DND-41 (cell line): ENCODE data around the gene KCNA10.

Experiments
- ATAC-seq: fragments of 200-7000 bp; cut with Tn5 transposase; 3 replicates; pipeline ENCODE4 v1.9.1; 2021; ENCODE audit warnings: low read depth; ENCODE audit not compliant: insufficient read depth
- DNase-seq: peaks from one replicate; pipeline ENCODE4 v3.0.0-alpha.2; 2020
- H2AFZ ChIP-seq: 2 replicates; pipeline ENCODE4 v1.6.0; 2012; ENCODE audit warnings: low read depth, low read length
- H3K27ac ChIP-seq: 2 replicates; pipeline ENCODE4 v1.5.1; 2012; ENCODE audit warnings: low read length, inconsistent platforms
- H3K27me3 ChIP-seq: fragments of 200-600 bp; sonication (generic); 2 replicates; pipeline ENCODE4 v1.6.0; 2012; ENCODE audit warnings: low read length, mild to moderate bottlenecking, inconsistent platforms; ENCODE audit not compliant: insufficient read depth, poor library complexity
- H3K36me3 ChIP-seq: 2 replicates; pipeline ENCODE4 v1.5.1; 2012; ENCODE audit warnings: low read length, inconsistent platforms; ENCODE audit not compliant: insufficient read depth
- H3K4me1 ChIP-seq: 2 replicates; pipeline ENCODE4 v1.5.1; 2012; ENCODE audit warnings: mild to moderate bottlenecking, low read length; ENCODE audit not compliant: insufficient read depth
- H3K4me2 ChIP-seq: 2 replicates; pipeline ENCODE4 v1.6.0; 2012; ENCODE audit warnings: mild to moderate bottlenecking, moderate library complexity, low read length, inconsistent platforms; ENCODE audit not compliant: insufficient read depth
- H3K4me3 ChIP-seq, 2 experiments: fragments of 200-600 bp in 1 of 2; shearing (Covaris generic) in 1 of 2; 2 replicates each; pipeline ENCODE4 v1.5.1; 2012 to 2016; ENCODE audit warnings: inconsistent platforms in 2 of 2, low read length in 2 of 2, mild to moderate bottlenecking in 2 of 2, low read depth in 1 of 2, moderate library complexity in 1 of 2
- H3K79me2 ChIP-seq: 2 replicates; pipeline ENCODE4 v1.6.0; 2012; ENCODE audit warnings: low read length, inconsistent platforms; ENCODE audit not compliant: insufficient read depth
- H3K9ac ChIP-seq: 2 replicates; pipeline ENCODE4 v1.6.0; 2012; ENCODE audit warnings: low read depth, mild to moderate bottlenecking, inconsistent platforms, low read length, moderate library complexity
- H3K9me3 ChIP-seq: 2 replicates; pipeline ENCODE4 v1.5.1; 2012; ENCODE audit warnings: low read length, moderate library complexity, mild to moderate bottlenecking, inconsistent platforms; ENCODE audit not compliant: insufficient read depth, severe bottlenecking
- H4K20me1 ChIP-seq: 2 replicates; pipeline ENCODE4 v1.6.0; 2012; ENCODE audit warnings: low read length; ENCODE audit not compliant: insufficient read depth
- CTCF ChIP-seq: IDR thresholded peaks from 2 replicates; pipeline ENCODE4 v1.5.1; 2012; ENCODE audit warnings: borderline replicate concordance, low read length, moderate library complexity, mild to moderate bottlenecking; ENCODE audit not compliant: poor library complexity, severe bottlenecking; ENCODE audit errors: extremely low read depth
- EZH2 ChIP-seq: IDR thresholded peaks from 3 replicates; pipeline ENCODE4 v1.6.1; 2012; ENCODE audit warnings: borderline replicate concordance, low read depth, mild to moderate bottlenecking, moderate library complexity, low read length, inconsistent platforms; ENCODE audit not compliant: severe bottlenecking

The KCNA10 gene

GRCh38 chr1:110551278-110551809 lies 32.4 kb upstream of the KCNA10 start:
- Histone ChIP-seq H3K9ac (no peak overlapping the region), H3K36me3 (no peaks in the 10 kb centered on the region), H3K4me1 (no peaks in the 10 kb centered on the region), H4K20me1 (no peaks in the 10 kb centered on the region; the same call in 1 of the 2 replicates), H3K79me2 (no peaks in the 10 kb centered on the region), H3K4me2 (no peak overlapping the region), H2AFZ (no peak overlapping the region), H3K9me3 (no peaks in the 10 kb centered on the region), H3K27me3 (peaks cover 9% of the 10 kb centered on the region), H3K4me3 (no peak overlapping the region), H3K27ac (no peak overlapping the region)
- TF ChIP-seq CTCF = no peak
- no peak for TF ChIP-seq EZH2
- DNase-seq (no peak), ATAC-seq (no peak)

DNA sequence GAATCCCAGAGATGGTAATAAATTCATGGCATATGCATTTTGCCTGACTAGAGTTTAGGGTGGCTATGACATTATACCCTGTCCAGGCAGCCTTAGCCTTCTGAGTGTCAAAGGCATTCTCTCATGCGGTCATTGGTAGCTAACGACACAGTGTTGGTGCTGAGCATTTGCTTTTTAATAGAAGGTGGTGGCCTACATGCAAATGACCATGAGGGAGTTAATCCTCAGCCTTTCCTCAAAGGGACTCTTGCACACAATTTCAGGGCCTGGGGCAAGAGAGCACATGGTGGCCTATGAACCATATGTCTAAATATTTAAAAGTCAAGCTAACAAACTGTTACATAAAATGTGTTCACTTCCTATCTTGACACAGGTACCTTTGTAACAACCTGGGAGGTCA lies 30.9 kb upstream of the KCNA10 start:
- H3K9me3 ChIP-seq = no peaks in the 10 kb centered on the region
- peaks cover 8% of the 10 kb centered on the region for H3K27me3 ChIP-seq
- H3K4me2 ChIP-seq = no peak overlapping the region
- H3K27ac ChIP-seq = no peak overlapping the region
- no peak overlapping the region for H2AFZ ChIP-seq
- H3K36me3 ChIP-seq = no peaks in the 10 kb centered on the region
- no peaks in the 10 kb centered on the region; the same call in 1 of the 2 replicates for H4K20me1 ChIP-seq
- ATAC-seq (no peak), DNase-seq (no peak)
- H3K79me2 ChIP-seq = no peaks in the 10 kb centered on the region
- no peak overlapping the region for H3K9ac ChIP-seq
- no peaks in the 10 kb centered on the region for H3K4me1 ChIP-seq
- H3K4me3 ChIP-seq = no peak overlapping the region
- TF ChIP-seq CTCF = no peak
- no peak for TF ChIP-seq EZH2

- Histone ChIP-seq H4K20me1 (no peaks in the 10 kb centered on the region; the same call in 1 of the 2 replicates), H3K27me3 (peaks cover 8% of the 10 kb centered on the region), H3K36me3 (no peaks in the 10 kb centered on the region), H3K4me3 (no peak overlapping the region), H3K4me2 (no peak overlapping the region), H2AFZ (no peak overlapping the region), H3K9me3 (no peaks in the 10 kb centered on the region), H3K4me1 (no peaks in the 10 kb centered on the region), H3K27ac (no peak overlapping the region), H3K9ac (no peak overlapping the region), H3K79me2 (no peaks in the 10 kb centered on the region)
- DNase-seq (no peak), ATAC-seq (no peak)
- no peak for TF ChIP-seq EZH2
- peak; percentile 49 for TF ChIP-seq CTCF
Observed at GRCh38 chr1:110548381-110548780, 29.4 kb upstream of the KCNA10 start.
